ENCODE data around the gene ACTR1B. TPM values are rescaled to one million over a fixed set of nuclear protein-coding genes. Genes with fewer than 3 reads are reported as not detected.
A peak's percentile ranks its signal among the peaks of the same experiment; 100 is the strongest.

The ACTR1B gene
- total RNA-seq, 1 donor from 2014 or later = 39.5 TPM

DNA sequence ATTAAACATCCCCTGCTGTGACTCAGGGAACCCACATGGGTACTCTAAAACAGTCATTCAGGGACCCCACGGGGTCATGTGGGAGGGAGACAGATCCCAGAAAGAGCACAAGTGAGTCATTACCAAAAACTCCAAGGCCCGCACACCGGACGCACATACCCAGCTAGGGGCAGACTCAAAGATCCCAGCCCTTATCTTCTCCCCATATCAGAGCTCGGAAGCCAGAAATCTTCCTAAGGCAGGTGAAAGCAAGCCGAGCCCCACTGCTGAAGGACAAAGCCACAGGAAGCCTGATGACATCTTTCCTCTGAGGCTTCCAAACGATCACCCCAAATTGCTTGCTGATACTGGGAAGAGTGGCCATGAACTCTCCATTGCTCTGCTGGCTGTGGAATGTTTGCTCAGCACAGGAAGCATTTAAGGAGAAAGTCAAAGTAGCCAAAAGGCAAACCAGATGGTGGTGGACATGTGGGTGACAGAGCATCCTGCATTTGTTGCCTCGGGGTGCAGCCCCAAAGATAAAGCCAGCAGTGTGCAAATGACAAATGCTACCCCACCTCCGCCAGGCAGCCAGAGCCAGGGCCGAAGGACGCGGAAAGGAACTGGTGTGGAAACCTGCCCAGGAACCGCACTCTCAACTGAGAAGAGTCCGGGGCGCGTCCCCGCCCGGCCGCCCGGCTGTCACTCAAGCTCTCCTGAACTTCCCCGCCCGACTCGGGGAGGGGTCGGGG is 784 bp downstream of the ACTR1B start:
- TF ChIP-seq POLR2AphosphoS5 (IDR thresholded peaks at IDR 0.05; ENCODE audit: insufficient read depth in 1 of 2, low read depth in 1 of 2) (peak in 1 of 2 donors; percentile 32), POLR2A (IDR thresholded peaks at IDR 0.05) (peak in 1 of 2 donors; percentile 17)
- TF ChIP-seq, protein P1, sequence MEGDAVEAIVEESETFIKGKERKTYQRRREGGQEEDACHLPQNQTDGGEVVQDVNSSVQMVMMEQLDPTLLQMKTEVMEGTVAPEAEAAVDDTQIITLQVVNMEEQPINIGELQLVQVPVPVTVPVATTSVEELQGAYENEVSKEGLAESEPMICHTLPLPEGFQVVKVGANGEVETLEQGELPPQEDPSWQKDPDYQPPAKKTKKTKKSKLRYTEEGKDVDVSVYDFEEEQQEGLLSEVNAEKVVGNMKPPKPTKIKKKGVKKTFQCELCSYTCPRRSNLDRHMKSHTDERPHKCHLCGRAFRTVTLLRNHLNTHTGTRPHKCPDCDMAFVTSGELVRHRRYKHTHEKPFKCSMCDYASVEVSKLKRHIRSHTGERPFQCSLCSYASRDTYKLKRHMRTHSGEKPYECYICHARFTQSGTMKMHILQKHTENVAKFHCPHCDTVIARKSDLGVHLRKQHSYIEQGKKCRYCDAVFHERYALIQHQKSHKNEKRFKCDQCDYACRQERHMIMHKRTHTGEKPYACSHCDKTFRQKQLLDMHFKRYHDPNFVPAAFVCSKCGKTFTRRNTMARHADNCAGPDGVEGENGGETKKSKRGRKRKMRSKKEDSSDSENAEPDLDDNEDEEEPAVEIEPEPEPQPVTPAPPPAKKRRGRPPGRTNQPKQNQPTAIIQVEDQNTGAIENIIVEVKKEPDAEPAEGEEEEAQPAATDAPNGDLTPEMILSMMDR (IDR thresholded peaks at IDR 0.05) = no peak
- DNase-seq (ENCODE audit: extremely low spot score in 2 of 2) = no peak
- peak overlapping the region; percentile 97 for H3K27ac ChIP-seq

DNA sequence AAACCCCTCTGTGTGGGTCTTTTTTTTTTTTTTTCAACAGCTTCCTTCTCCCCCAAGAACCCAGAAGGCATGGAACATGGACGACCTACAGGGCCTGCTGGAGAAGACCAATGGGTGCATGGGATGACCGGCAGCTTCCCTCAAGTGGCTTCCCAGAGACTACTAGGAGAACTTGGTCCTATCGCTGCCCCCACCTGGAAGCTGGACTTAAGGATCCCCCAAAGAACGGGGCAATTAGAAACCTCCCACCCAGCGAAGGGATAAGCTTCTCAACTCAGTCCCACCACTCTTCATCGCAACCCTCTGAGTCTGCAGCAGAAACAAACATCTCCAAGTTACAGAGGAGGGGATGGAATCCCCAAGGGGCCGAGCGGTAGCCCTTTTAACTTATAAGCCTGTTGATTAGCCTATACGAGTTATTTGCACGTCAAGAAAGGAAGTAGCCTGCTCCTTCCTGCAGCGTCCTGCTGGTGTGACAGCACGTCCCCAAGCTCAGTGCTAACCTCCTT is 1.4 kb downstream of the ACTR1B start:
- TF ChIP-seq, protein P1 (IDR thresholded peaks at IDR 0.05) = no peak
- H3K4me1 ChIP-seq = peaks cover 42% of the 10 kb centered on the region
- peak overlapping the region; percentile 80 to 100 for H3K4me3 ChIP-seq
- peaks cover 0 to 18% of the 10 kb centered on the region in 2 donors for H3K36me3 ChIP-seq
- no peaks in the 10 kb centered on the region for H3K9me3 ChIP-seq
- H3K27me3 ChIP-seq = no peaks in the 10 kb centered on the region
- peak overlapping the region; percentile 97 for H3K27ac ChIP-seq
- DNase-seq (ENCODE audit: extremely low spot score in 2 of 2) = no peak
- intact Hi-C loops (cut with DNase I) = no loop called here

More for the DNA sequence above, 784 bp downstream of the ACTR1B start:
- peaks cover 42% of the 10 kb centered on the region for H3K4me1 ChIP-seq
- H3K27me3 ChIP-seq = no peaks in the 10 kb centered on the region
- no peaks in the 10 kb centered on the region for H3K9me3 ChIP-seq
- peaks cover 0 to 12% of the 10 kb centered on the region in 2 donors for H3K36me3 ChIP-seq
- H3K4me3 ChIP-seq = peak overlapping the region; percentile 80 to 100
- intact Hi-C loops (cut with DNase I) = no loop called here

DNA sequence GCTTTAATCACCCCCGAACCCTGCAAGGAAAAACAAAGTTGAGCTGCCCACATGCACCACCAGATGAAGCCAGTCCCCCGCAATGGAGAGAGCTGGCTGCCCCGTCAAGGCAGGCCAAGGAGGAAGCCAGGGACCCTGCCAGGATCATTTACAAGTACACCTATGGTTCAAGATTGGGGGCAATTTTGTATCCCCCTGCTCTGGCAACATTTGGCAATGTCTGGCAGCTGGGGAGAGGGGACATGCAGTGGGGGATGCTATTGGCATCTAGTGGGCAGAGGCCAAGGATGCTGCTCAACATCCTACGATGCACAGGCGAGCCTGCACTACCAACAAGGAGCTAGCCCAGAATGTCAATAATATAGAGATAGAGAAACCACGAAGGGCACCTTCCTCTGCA is 1.9 kb downstream of the ACTR1B start:
- Histone ChIP-seq H3K36me3 (peaks cover 0 to 23% of the 10 kb centered on the region in 2 donors), H3K4me3 (peak overlapping the region; percentile 80 to 100), H3K27me3 (no peaks in the 10 kb centered on the region), H3K27ac (peak overlapping the region; percentile 97), H3K4me1 (peaks cover 42% of the 10 kb centered on the region), H3K9me3 (no peaks in the 10 kb centered on the region)
- intact Hi-C loops (cut with DNase I) = no loop called here
- no peak for DNase-seq (ENCODE audit: extremely low spot score in 2 of 2)
- TF ChIP-seq, protein P1 (IDR thresholded peaks at IDR 0.05) = no peak
- TF ChIP-seq POLR2AphosphoS5 (IDR thresholded peaks at IDR 0.05; ENCODE audit: insufficient read depth in 1 of 2, low read depth in 1 of 2) = no peak
- no peak for TF ChIP-seq POLR2A (IDR thresholded peaks at IDR 0.05)

DNA sequence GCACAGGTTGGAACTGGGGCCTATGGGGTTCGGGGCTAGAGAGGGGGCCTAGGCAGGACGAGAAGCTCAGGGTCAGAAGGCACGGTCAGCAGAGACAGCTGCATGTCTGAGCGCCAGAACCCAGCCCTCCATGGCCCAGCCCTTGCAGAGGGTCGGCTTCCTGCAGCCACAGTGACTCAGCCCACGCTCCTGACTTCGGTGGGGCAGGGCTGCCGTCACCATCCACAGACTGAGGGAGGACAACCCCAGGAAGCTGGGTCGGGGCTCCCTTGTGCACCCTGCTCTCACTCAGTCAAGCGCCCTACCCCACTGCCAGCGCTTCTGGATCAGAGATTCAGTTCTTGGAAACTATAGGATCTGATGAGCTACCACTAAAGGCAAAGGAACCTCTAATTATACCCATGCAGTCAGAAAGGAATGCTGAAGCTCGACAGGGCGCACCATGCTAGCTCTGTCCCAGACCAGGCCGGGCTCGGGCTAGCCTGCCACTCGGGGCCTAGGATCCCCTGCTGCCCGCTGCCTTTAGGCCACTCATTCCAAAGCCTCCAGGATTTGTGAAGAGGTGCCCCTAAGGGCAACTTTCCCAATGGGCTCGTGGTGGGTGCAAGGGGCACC is 3.0 kb downstream of the ACTR1B start:
- no peak overlapping the region for H3K27ac ChIP-seq

More for the DNA sequence above, 3.0 kb downstream of the ACTR1B start:
- H3K4me1 ChIP-seq = peaks cover 42% of the 10 kb centered on the region
- no peak overlapping the region for H3K4me3 ChIP-seq
- peaks cover 0 to 31% of the 10 kb centered on the region in 2 donors for H3K36me3 ChIP-seq
- TF ChIP-seq POLR2AphosphoS5 (IDR thresholded peaks at IDR 0.05; ENCODE audit: insufficient read depth in 1 of 2, low read depth in 1 of 2) (no peak), POLR2A (IDR thresholded peaks at IDR 0.05) (no peak)
- TF ChIP-seq, protein P1 (IDR thresholded peaks at IDR 0.05) = no peak
- no peaks in the 10 kb centered on the region for H3K9me3 ChIP-seq
- intact Hi-C loops (cut with DNase I) = no loop called here
- no peak for DNase-seq (ENCODE audit: extremely low spot score in 2 of 2)
- no peaks in the 10 kb centered on the region for H3K27me3 ChIP-seq
